Thyroid gland (tissue), 4 donors: ENCODE results near the gene SOWAHD.

Experiments used
- POLR2A ChIP-seq, 2 donors: fragments of 450-650 bp; IDR thresholded peaks; one replicate each; pipeline ENCODE4 v1.6.1; 2017; ENCODE audit warnings: antibody characterized with exemption in 2 of 2, mild to moderate bottlenecking in 2 of 2, moderate library complexity in 1 of 2
- TF ChIP-seq, protein P1 (sequence below), 6 experiments: fragments of 200-600 bp in 3 of 6; fragments of 450-650 bp in 3 of 6; sonication (generic) in 3 of 6; IDR thresholded peaks; one replicate each; pipeline ENCODE4 v1.5.1; 2016 to 2019; ENCODE audit warnings: antibody characterized with exemption in 6 of 6, mild to moderate bottlenecking in 2 of 6, inconsistent platforms in 1 of 6, moderate library complexity in 1 of 6

DNA sequence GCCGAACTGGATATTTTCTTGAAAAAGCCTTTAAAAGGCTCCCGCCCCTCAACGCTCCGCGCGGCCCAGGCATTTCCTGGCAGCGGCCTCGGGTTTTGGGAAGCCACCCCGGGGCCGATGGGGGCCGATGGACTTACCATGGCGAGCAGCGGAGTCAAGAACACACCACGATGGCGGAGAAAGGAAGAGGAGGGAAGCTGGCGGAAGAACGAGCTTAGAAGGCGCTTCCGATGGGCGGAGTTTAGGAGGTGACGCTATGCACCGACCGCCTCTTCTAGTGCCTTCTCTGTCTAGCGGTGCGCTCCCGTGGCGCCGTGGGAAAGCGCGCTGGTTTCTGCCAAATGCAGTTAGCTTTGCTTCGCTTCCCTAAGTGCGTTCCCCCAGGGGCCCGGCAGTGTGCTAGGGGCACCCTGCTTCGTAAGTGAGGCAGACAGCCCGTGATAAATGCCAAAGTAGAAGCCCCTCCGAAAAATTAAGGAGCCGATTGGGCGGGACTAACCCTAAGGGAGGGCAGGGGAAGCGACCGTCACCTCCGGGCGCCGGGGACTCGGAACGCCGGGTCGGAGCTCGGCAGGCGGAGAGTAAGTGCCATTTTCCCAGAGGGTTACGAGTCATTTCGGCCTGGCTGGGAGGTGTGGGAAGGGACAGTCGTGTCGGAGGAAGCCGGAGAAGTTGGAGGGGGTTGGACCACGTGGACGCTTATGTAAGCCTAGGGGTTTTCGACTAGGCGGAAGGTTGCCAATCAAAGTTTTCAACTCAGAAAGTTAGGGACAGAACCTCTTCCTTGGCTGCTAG lies 33.2 kb downstream of the SOWAHD start, which contains the start of gene RPL39:
- TF ChIP-seq, protein P1, sequence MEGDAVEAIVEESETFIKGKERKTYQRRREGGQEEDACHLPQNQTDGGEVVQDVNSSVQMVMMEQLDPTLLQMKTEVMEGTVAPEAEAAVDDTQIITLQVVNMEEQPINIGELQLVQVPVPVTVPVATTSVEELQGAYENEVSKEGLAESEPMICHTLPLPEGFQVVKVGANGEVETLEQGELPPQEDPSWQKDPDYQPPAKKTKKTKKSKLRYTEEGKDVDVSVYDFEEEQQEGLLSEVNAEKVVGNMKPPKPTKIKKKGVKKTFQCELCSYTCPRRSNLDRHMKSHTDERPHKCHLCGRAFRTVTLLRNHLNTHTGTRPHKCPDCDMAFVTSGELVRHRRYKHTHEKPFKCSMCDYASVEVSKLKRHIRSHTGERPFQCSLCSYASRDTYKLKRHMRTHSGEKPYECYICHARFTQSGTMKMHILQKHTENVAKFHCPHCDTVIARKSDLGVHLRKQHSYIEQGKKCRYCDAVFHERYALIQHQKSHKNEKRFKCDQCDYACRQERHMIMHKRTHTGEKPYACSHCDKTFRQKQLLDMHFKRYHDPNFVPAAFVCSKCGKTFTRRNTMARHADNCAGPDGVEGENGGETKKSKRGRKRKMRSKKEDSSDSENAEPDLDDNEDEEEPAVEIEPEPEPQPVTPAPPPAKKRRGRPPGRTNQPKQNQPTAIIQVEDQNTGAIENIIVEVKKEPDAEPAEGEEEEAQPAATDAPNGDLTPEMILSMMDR (IDR thresholded peaks at IDR 0.05) = no peak
- TF ChIP-seq POLR2A (IDR thresholded peaks at IDR 0.05) = peak; percentile 21 to 89
